ENCODE measurements around the gene CCDC14.
A peak's percentile ranks its signal among the peaks of the same experiment; 100 is the strongest.
"Not testable (repeated sequence)": the region's sequence is repeated elsewhere in the genome, so short reads cannot be mapped to it uniquely, and the experiment has no call there.

Gene CCDC14

GRCh38 chr3:123960781-123961507, at the start of gene CCDC14:
Gene CCDC14, minus strand, starts transcription at chr3:123961229. Its CDS starts 56 bp downstream, at chr3:123961173.
- peak; percentile 99 for DNase-seq

GRCh38 chr3:124008321-124008720, 47.3 kb upstream of the CCDC14 start:
- DNase-seq, result not testable (repeated sequence)

GRCh38 chr3:124007186-124007585, 46.2 kb upstream of the CCDC14 start:
- DNase-seq, result no peak

- not testable (repeated sequence) for DNase-seq
Observed at GRCh38 chr3:124002405-124003079, 41.5 kb upstream of the CCDC14 start.

- DNase-seq, result not testable (repeated sequence)
Observed at GRCh38 chr3:124001366-124001765, 40.3 kb upstream of the CCDC14 start.

GRCh38 chr3:123997543-123997942, 36.5 kb upstream of the CCDC14 start:
- no peak for DNase-seq

GRCh38 chr3:123993818-123994217, 32.8 kb upstream of the CCDC14 start:
- DNase-seq, result no peak

- not testable (repeated sequence) for DNase-seq
Observed at GRCh38 chr3:123991730-123992588, 30.9 kb upstream of the CCDC14 start, which contains the start of gene ROPN1. Gene ROPN1, minus strand, starts transcription at chr3:123992124. Its CDS starts 11,643 bp downstream, at chr3:123980481.

- DNase-seq, result no peak
Observed at GRCh38 chr3:123986427-123986826, 25.4 kb upstream of the CCDC14 start.

- DNase-seq, result no peak
Observed at GRCh38 chr3:123984957-123985356, 23.9 kb upstream of the CCDC14 start.

- DNase-seq, result no peak
Observed at GRCh38 chr3:123984350-123984749, 23.3 kb upstream of the CCDC14 start.

GRCh38 chr3:123981317-123981716, 20.3 kb upstream of the CCDC14 start:
- not testable (repeated sequence) for DNase-seq

- DNase-seq, result no peak
Observed at GRCh38 chr3:123980539-123980938, 19.5 kb upstream of the CCDC14 start.

GRCh38 chr3:123979525-123980501, 18.8 kb upstream of the CCDC14 start:
- DNase-seq, result peak; percentile 62 to 78

GRCh38 chr3:123976904-123977303, 15.9 kb upstream of the CCDC14 start:
- not testable (repeated sequence) for DNase-seq

GRCh38 chr3:123976181-123976898, 15.3 kb upstream of the CCDC14 start:
- not testable (repeated sequence) for DNase-seq

GRCh38 chr3:123975030-123975429, 14.0 kb upstream of the CCDC14 start:
- not testable (repeated sequence) for DNase-seq

- no peak for DNase-seq
Observed at GRCh38 chr3:123971406-123971805, 10.4 kb upstream of the CCDC14 start.

- DNase-seq, result peak; percentile 69 to 76
Observed at GRCh38 chr3:123967260-123967659, 6.2 kb upstream of the CCDC14 start.

GRCh38 chr3:123966799-123967198, 5.8 kb upstream of the CCDC14 start:
- not testable (repeated sequence) for DNase-seq

GRCh38 chr3:123964793-123965192, 3.8 kb upstream of the CCDC14 start:
- not testable (repeated sequence) for DNase-seq
